ENCODE results near the gene CDC20B. TPM values are rescaled to one million over a fixed set of nuclear protein-coding genes. Genes with fewer than 3 reads are reported as not detected.

The CDC20B gene
- total and polyA plus RNA-seq, 2 of the 8 experiments (the other 6 are each of a cell fraction or from before 2014, with no cell fraction given) = 0.06 TPM; not detected in 1

DNA sequence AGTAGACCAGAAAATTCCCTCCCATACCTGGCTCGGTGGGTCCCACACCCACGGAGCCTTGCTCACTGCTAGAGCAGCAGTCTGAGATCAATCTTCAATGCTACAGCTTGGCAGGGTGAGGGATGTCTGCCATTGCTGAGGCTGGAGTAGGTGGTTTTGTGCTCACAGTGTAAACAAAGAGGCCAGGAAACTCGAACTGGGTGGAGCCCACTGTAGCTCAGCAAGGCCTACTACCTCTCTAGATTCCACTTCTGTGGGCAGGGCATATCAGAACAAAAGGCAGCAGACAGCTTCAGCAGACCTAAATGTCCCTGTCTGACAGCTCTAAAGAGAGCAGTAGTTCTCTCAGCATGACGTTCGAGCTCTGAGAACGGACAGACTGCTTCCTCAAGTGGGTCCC, 76.1 kb downstream of the CDC20B start:
- Histone ChIP-seq H3K4ac (replicated peaks; ENCODE audit: insufficient read length, low read depth, low read length) (no peak overlapping the region), H3K18ac (ENCODE audit: extremely low read depth, low read length) (no peak overlapping the region), H3K23ac (ENCODE audit: insufficient read length) (no peak overlapping the region), H2BK5ac (ENCODE audit: low read depth, low read length) (no peak overlapping the region), H3K23me2 (ENCODE audit: low read depth, low read length) (no peaks in the 10 kb centered on the region), H2AK5ac (ENCODE audit: low read depth, low read length) (no peak overlapping the region), H3K56ac (replicated peaks; ENCODE audit: insufficient read length, low read depth, low read length) (no peak overlapping the region), H3K4me2 (ENCODE audit: insufficient read depth in 1 of 2, low read depth in 2 of 2, low read length in 2 of 2) (no peak overlapping the region), H2BK20ac (ENCODE audit: low read length) (no peak overlapping the region), H3K9ac (replicated peaks in 1 of 4; ENCODE audit: extremely low read depth in 1 of 4, low read depth in 3 of 4, low read length in 3 of 4) (no peak overlapping the region), H4K20me1 (replicated peaks in 1 of 2; ENCODE audit: control insufficient read depth in 1 of 2, insufficient read depth in 2 of 2, low read length in 2 of 2) (no peaks in the 10 kb centered on the region), H2BK15ac (ENCODE audit: low read length) (no peak overlapping the region), H2AFZ (ENCODE audit: low read length) (no peak overlapping the region), H4K8ac (ENCODE audit: extremely low read depth, insufficient read depth, low read length) (no peak overlapping the region), H4K5ac (ENCODE audit: insufficient read length, low read depth, low read length) (no peak overlapping the region), H2BK12ac (ENCODE audit: low read depth, low read length) (no peak overlapping the region), H3K79me1 (ENCODE audit: low read depth, low read length) (no peaks in the 10 kb centered on the region), H3K4me1 (replicated peaks in 1 of 4; ENCODE audit: control insufficient read depth in 3 of 4, insufficient read depth in 4 of 4, low read length in 3 of 4) (no peaks in the 10 kb centered on the region), H3K27ac (ENCODE audit: low read depth, low read length) (no peak overlapping the region), H3K9me3 (ENCODE audit: insufficient read depth in 2 of 2, low read depth in 1 of 2, low read length in 1 of 2) (no peaks in the 10 kb centered on the region), H3K27me3 (replicated peaks in 1 of 4; ENCODE audit: control insufficient read depth in 3 of 4, extremely low read depth in 1 of 4, insufficient read depth in 3 of 4, low read length in 3 of 4) (no peaks in the 10 kb centered on the region), H2BK120ac (replicated peaks; ENCODE audit: low read depth, low read length) (no peak overlapping the region), H4K91ac (replicated peaks; ENCODE audit: insufficient read length, low read length) (no peak overlapping the region), H3K79me2 (ENCODE audit: control insufficient read depth in 1 of 2, insufficient read depth in 2 of 2, low read length in 2 of 2) (no peaks in the 10 kb centered on the region), H3K4me3 (ENCODE audit: extremely low read depth in 1 of 4, insufficient read depth in 2 of 4, low read depth in 3 of 4, low read length in 4 of 4) (no peak overlapping the region), H3K14ac (ENCODE audit: insufficient read length) (no peak overlapping the region), H3K36me3 (ENCODE audit: control insufficient read depth in 2 of 4, insufficient read depth in 4 of 4, low read length in 3 of 4) (no peaks in the 10 kb centered on the region)
- CTCF ChIA-PET (ENCODE audit: partially characterized antibody) = interaction anchor here (1.7 kb wide), 1 partner anchor 152 kb away, joined by 3 read pairs; no protein-coding TSS in a partner anchor
- FAIRE-seq (no peak), DNase-seq (ENCODE audit: low read depth in 1 of 2, low spot score in 2 of 2) (no peak)
- POLR2A ChIA-PET (ENCODE audit: partially characterized antibody) = no interaction called here
- 94% methylated on average over 6 of the region's 6 CpGs; no CpG with 5 or more reads in 1 of the 2 experiments for whole genome bisulfite sequencing, 2 experiments (ENCODE audit: extremely low coverage in 1 of 2, insufficient coverage in 1 of 2, insufficient read length in 1 of 2, insufficient replicate concordance in 2 of 2, low coverage in 1 of 2, low lambda C conversion rate in 2 of 2, missing lambda C conversion rate in 1 of 2)
- TF ChIP-seq GABPA (IDR thresholded peaks at IDR 0.05; ENCODE audit: borderline replicate concordance, insufficient read depth, low read length) = no peak
- TF ChIP-seq KDM5A (IDR thresholded peaks at IDR 0.05; ENCODE audit: low read length) = no peak
- no peak for TF ChIP-seq BRCA1 (IDR thresholded peaks at IDR 0.05; ENCODE audit: low read depth, low read length)
- TF ChIP-seq CBX5 (IDR thresholded peaks at IDR 0.05; ENCODE audit: low read depth, low read length) = no peak
- TF ChIP-seq, protein P1, sequence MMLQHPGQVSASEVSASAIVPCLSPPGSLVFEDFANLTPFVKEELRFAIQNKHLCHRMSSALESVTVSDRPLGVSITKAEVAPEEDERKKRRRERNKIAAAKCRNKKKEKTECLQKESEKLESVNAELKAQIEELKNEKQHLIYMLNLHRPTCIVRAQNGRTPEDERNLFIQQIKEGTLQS (IDR thresholded peaks at IDR 0.05; ENCODE audit: insufficient read depth, low read depth, low read length) = no peak
- no peak for TF ChIP-seq CEBPB (IDR thresholded peaks at IDR 0.05; ENCODE audit: low read depth, low read length)
- no peak for TF ChIP-seq HDAC6 (IDR thresholded peaks at IDR 0.05; ENCODE audit: low read depth, low read length)
- TF ChIP-seq PHF8 (conservative IDR thresholded peaks at IDR 0.05; ENCODE audit: low read depth, low read length) = no peak

All from H1 (cell line).